HepG2 (cell line): Measurements from ENCODE around the gene CXCL6. TPM values are rescaled to one million over a fixed set of nuclear protein-coding genes. Genes with fewer than 3 reads are reported as not detected.

Source experiments
- ATAC-seq: fragments of 200-7000 bp; cut with Tn5 transposase; 3 replicates; pipeline ENCODE4 v1.9.1; 2020; ENCODE audit warnings: mild to moderate bottlenecking, moderate library complexity
- BruUV-seq: library from RNA; stranded (reverse); fragments of 400-500 nt; replicated peaks from 2 replicates; lab custom pipeline; 2021; lab: Mats Ljungman, UMichigan
- CTCF ChIA-PET: fragments of 300-600 bp; formaldehyde crosslinking; extraction: SDS; loops from one replicate; lab custom pipeline; 2021; ENCODE audit warnings: low total read pairs, inconsistent platforms, low intra/inter-chr PET ratio; lab: Yijun Ruan, JAX
- POLR2A ChIA-PET: fragments of 350-600 bp; sonication (Branson Sonifier 250); formaldehyde crosslinking; loops from one replicate; lab custom pipeline; 2020; ENCODE audit warnings: antibody characterized with exemption, inconsistent platforms; lab: Yijun Ruan, JAX
- DNase-seq: peaks from one replicate; pipeline ENCODE4 v3.0.0-alpha.2; 2015; ENCODE audit warnings: low spot score
- FAIRE-seq: peaks from 3 replicates; lab custom pipeline; 2011; peaks lifted over from hg19 to GRCh38; lab: Jason Lieb, UNC
- H2AFZ ChIP-seq: one replicate; pipeline ENCODE4 v1.6.1; 2011; ENCODE audit warnings: low read length, inconsistent platforms
- H3K27ac ChIP-seq: fragments of 300-600 bp; 3 replicates; pipeline ENCODE4 v1.8.0; 2011; ENCODE audit warnings: mixed run types, mild to moderate bottlenecking, mixed read lengths, low read length, inconsistent platforms; ENCODE audit not compliant: insufficient read depth; ENCODE audit errors: extremely low read length
- H3K27me3 ChIP-seq, 2 experiments: fragments of 200-600 bp in 1 of 2; 2 replicates in 1 of 2; 3 replicates in 1 of 2; pipeline versions ENCODE4 v1.6.0 to v1.8.0; 2011; ENCODE audit warnings: low read length in 2 of 2, mild to moderate bottlenecking in 2 of 2, moderate library complexity in 2 of 2, inconsistent platforms in 1 of 2; ENCODE audit not compliant: insufficient read depth in 2 of 2, control insufficient read depth in 1 of 2
- H3K36me3 ChIP-seq, 2 experiments: fragments of 200-600 bp in 1 of 2; replicated peaks in 1 of 2; 2 replicates in 1 of 2; 3 replicates in 1 of 2; pipeline versions ENCODE4 v1.5.1 to v1.8.0; 2011; ENCODE audit warnings: low read length in 2 of 2, inconsistent platforms in 1 of 2; ENCODE audit not compliant: insufficient read depth in 2 of 2, control insufficient read depth in 1 of 2
- H3K4me1 ChIP-seq: 2 replicates; pipeline ENCODE4 v1.5.1; 2012; ENCODE audit warnings: low read length, inconsistent platforms; ENCODE audit not compliant: insufficient read depth
- H3K4me2 ChIP-seq: 2 replicates; pipeline ENCODE4 v1.6.0; 2011; ENCODE audit warnings: low read depth, low read length, inconsistent platforms
- H3K4me3 ChIP-seq, 3 experiments: fragments of 200-600 bp in 1 of 3; sonication (generic), shearing (Covaris generic) in 1 of 3; replicated peaks in 1 of 3; 2 replicates each; pipeline ENCODE4 v1.5.1; 2011 to 2016; ENCODE audit warnings: low read length in 3 of 3, inconsistent platforms in 2 of 3, low read depth in 2 of 3, mild to moderate bottlenecking in 2 of 3, control low read depth in 1 of 3, mixed read lengths in 1 of 3; ENCODE audit not compliant: insufficient read depth in 1 of 3
- H3K79me2 ChIP-seq: one replicate; pipeline ENCODE4 v1.6.1; 2011; ENCODE audit warnings: low read length, inconsistent platforms; ENCODE audit not compliant: insufficient read depth
- H3K9ac ChIP-seq: 2 replicates; pipeline ENCODE4 v1.6.0; 2011; ENCODE audit warnings: mild to moderate bottlenecking, low read depth, low read length, inconsistent platforms; ENCODE audit not compliant: insufficient read depth
- H3K9me3 ChIP-seq: 2 replicates; pipeline ENCODE4 v1.5.1; 2012; ENCODE audit warnings: mild to moderate bottlenecking, low read length
- H4K20me1 ChIP-seq: 2 replicates; pipeline ENCODE4 v1.6.0; 2011; ENCODE audit warnings: inconsistent platforms, mild to moderate bottlenecking, low read length, moderate library complexity; ENCODE audit not compliant: insufficient read depth
- HDAC1 ChIP-seq: sonication (generic); formaldehyde crosslinking; IDR thresholded peaks from 2 replicates; pipeline ENCODE4 v1.5.1; 2020; ENCODE audit warnings: mild to moderate bottlenecking, missing genetic modification reagents
- MAFF ChIP-seq: IDR thresholded peaks from 2 replicates; pipeline ENCODE4 v1.6.1; 2011; ENCODE audit warnings: low read depth, low read length, improper control_type of control experiment
- MYNN ChIP-seq: sonication (generic); formaldehyde crosslinking; IDR thresholded peaks from 2 replicates; pipeline ENCODE4 v1.4.0; 2020; ENCODE audit warnings: mild to moderate bottlenecking, low read depth, missing genetic modification reagents
- RBM39 ChIP-seq: fragments of 200-400 bp; formaldehyde crosslinking; IDR thresholded peaks from one replicate; pipeline ENCODE4 v1.6.1; 2018; ENCODE audit warnings: antibody characterized with exemption, mild to moderate bottlenecking, low read depth, low read length; ENCODE audit not compliant: poor library complexity, severe bottlenecking
- SOX5 ChIP-seq: IDR thresholded peaks from 2 replicates; pipeline ENCODE4 v1.6.1; 2016; ENCODE audit warnings: borderline replicate concordance
- ZNF552 ChIP-seq: sonication (generic); formaldehyde crosslinking; IDR thresholded peaks from 2 replicates; pipeline ENCODE4 v1.9.0; 2022; ENCODE audit warnings: missing genetic modification reagents, mild to moderate bottlenecking, borderline replicate concordance
- ZNF788 ChIP-seq: sonication (generic); formaldehyde crosslinking; IDR thresholded peaks from 2 replicates; pipeline ENCODE4 v1.5.0; 2020; ENCODE audit warnings: mild to moderate bottlenecking, missing genetic modification reagents, borderline replicate concordance
- ZSCAN9 ChIP-seq: IDR thresholded peaks from 2 replicates; pipeline ENCODE4 v1.6.1; 2016; ENCODE audit warnings: borderline replicate concordance
- WGBS: methylation state at CpG from one replicate; pipeline ENCODE4 v1.1.6; 2017; ENCODE audit warnings: low lambda C conversion rate; 5-methylcytosine and 5-hydroxymethylcytosine counted together
- in situ Hi-C: cut with HindIII; loops from 2 replicates; pipeline ENCODE4 v1.10.0; 2017; ENCODE audit warnings: low pct_unique_long_range_greater_than_20kb; ENCODE audit not compliant: extremely low pct_ligation_motif_present
- intact Hi-C: fragments of 100-400 bp; cut with micrococcal nuclease; formaldehyde crosslinking; loops from one replicate; pipeline ENCODE4 v1.10.0; 2022; ENCODE audit not compliant: unreplicated experiment
- polyA plus RNA-seq, 8 experiments: library from polyadenylated mRNA; depleted of rRNA in 3 of 8; stranded (reverse) in 7 of 8; unstranded in 1 of 8; fragments of >200 nt; fragmentation: Illumina TruSeq in 4 of 8; extraction: Trizol in 4 of 8; gene quantifications; 2 replicates each; pipeline versions ENCODE4 v1.2.1 to v1.2.3, GENCODE V29; 2011 to 2016; ENCODE audit warnings: low read depth in 4 of 8, missing spikeins in 1 of 8, mixed read lengths in 1 of 8; ENCODE audit not compliant: insufficient read depth in 1 of 8
- total RNA-seq, 5 experiments: library from RNA; depleted of rRNA; stranded (reverse); fragments of >200 nt; fragmentation: Illumina TruSeq; extraction: Trizol; gene quantifications; 2 replicates each; pipeline ENCODE4 v1.2.3, GENCODE V29; 2016; ENCODE audit warnings: low read depth in 1 of 5
- TF ChIP-seq, protein P1 (sequence below): sonication (generic); formaldehyde crosslinking; IDR thresholded peaks from 2 replicates; pipeline ENCODE4 v1.5.0; 2020; ENCODE audit warnings: mild to moderate bottlenecking, missing genetic modification reagents
- TF ChIP-seq, protein P2 (sequence below): sonication (generic); formaldehyde crosslinking; IDR thresholded peaks from 2 replicates; pipeline ENCODE4 v1.4.0; 2020; ENCODE audit warnings: missing genetic modification reagents, borderline replicate concordance
- TF ChIP-seq, protein P3 (sequence below): sonication (generic); formaldehyde crosslinking; IDR thresholded peaks from 2 replicates; pipeline ENCODE4 v1.4.0; 2020; ENCODE audit warnings: missing genetic modification reagents
- TF ChIP-seq, protein P4 (sequence below): sonication (generic); formaldehyde crosslinking; IDR thresholded peaks from 2 replicates; pipeline ENCODE4 v1.9.0; 2021; ENCODE audit warnings: missing genetic modification reagents, borderline replicate concordance

CXCL6 gene
- total and polyA plus RNA-seq, 2 of the 13 experiments (the other 11 are each of a cell fraction or from before 2014, with no cell fraction given) = not detected

DNA sequence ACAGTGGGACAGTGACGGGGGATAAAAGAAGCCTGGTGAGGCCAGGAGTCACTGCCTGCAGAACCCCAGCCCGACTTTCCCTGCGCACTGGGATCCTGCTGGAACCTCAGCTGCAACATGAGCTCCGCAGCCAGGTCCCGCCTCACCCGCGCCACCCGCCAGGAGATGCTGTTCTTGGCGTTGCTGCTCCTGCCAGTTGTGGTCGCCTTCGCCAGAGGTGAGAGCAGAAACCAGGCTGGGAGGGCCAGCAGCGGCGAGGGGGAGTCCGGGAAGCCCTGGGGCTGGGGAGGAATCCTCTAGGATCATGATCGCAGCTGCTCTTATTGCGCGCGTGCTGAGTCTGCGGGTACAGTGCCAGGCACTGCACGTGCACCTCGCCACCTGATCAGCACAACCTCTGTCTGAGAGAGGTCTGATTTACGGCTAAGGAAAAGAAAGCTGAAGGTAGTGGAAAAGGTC lies 16.8 kb downstream of the CXCL6 start, which contains the start of gene PF4V1 (continued):
- no peak for TF ChIP-seq ZSCAN9
- no peak for TF ChIP-seq ZNF552 (CRISPR knock-in tag)
- TF ChIP-seq, protein P1, sequence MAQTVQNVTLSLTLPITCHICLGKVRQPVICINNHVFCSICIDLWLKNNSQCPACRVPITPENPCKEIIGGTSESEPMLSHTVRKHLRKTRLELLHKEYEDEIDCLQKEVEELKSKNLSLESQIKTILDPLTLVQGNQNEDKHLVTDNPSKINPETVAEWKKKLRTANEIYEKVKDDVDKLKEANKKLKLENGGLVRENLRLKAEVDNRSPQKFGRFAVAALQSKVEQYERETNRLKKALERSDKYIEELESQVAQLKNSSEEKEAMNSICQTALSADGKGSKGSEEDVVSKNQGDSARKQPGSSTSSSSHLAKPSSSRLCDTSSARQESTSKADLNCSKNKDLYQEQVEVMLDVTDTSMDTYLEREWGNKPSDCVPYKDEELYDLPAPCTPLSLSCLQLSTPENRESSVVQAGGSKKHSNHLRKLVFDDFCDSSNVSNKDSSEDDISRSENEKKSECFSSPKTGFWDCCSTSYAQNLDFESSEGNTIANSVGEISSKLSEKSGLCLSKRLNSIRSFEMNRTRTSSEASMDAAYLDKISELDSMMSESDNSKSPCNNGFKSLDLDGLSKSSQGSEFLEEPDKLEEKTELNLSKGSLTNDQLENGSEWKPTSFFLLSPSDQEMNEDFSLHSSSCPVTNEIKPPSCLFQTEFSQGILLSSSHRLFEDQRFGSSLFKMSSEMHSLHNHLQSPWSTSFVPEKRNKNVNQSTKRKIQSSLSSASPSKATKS (CRISPR knock-in tag) = no peak

DNA sequence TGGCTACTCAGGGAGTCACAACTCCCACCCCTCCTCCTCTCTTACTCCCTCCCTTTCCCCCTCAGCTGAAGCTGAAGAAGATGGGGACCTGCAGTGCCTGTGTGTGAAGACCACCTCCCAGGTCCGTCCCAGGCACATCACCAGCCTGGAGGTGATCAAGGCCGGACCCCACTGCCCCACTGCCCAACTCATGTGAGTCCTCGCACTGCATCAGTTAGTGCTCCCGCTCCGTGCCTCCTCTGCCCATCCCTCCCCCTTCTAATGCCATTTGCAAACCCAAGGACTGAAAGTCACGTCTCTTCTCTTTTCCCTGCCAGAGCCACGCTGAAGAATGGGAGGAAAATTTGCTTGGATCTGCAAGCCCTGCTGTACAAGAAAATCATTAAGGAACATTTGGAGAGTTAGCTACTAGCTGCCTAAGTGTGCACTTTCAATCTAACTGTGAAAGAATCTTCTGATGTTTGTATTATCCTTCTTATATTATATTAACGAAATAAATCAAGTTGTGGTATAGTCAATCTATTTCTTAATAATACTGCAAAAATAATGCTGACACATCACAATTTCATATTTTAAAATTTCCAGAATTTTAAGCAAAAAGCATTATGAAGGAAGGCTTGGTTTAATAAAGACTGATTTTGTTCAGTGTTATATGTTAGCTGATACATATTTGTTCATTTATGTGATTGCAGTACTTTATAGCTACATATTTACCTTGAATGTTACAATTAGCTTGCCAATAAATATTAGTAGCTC lies 17.4 kb downstream of the CXCL6 start:
- H4K20me1 ChIP-seq = no peaks in the 10 kb centered on the region
- H3K4me3 ChIP-seq = no peak overlapping the region
- H2AFZ ChIP-seq = no peak overlapping the region
- no peak overlapping the region for H3K4me2 ChIP-seq
- no peaks in the 10 kb centered on the region for H3K79me2 ChIP-seq
- in situ Hi-C loops = no loop called here
- H3K27ac ChIP-seq = no peak overlapping the region
- no TSS peak for BruUV-seq
- no peak for FAIRE-seq
- H3K36me3 ChIP-seq = no peaks in the 10 kb centered on the region
- intact Hi-C loops = no loop called here
- H3K27me3 ChIP-seq = 0 out of 5 replicates have a peak, but pooled peaks cover 0 to 3% of the 10 kb centered on the region in 2 experiments
- no peaks in the 10 kb centered on the region for H3K4me1 ChIP-seq
- no peak overlapping the region for H3K9ac ChIP-seq
- no peaks in the 10 kb centered on the region for H3K9me3 ChIP-seq
- CTCF ChIA-PET = no interaction called here
- ATAC-seq = no peak
- POLR2A ChIA-PET = no interaction called here
- 2% methylated on average over 5 of the region's 8 CpGs for WGBS
- DNase-seq = no peak
- TF ChIP-seq, protein P2, sequence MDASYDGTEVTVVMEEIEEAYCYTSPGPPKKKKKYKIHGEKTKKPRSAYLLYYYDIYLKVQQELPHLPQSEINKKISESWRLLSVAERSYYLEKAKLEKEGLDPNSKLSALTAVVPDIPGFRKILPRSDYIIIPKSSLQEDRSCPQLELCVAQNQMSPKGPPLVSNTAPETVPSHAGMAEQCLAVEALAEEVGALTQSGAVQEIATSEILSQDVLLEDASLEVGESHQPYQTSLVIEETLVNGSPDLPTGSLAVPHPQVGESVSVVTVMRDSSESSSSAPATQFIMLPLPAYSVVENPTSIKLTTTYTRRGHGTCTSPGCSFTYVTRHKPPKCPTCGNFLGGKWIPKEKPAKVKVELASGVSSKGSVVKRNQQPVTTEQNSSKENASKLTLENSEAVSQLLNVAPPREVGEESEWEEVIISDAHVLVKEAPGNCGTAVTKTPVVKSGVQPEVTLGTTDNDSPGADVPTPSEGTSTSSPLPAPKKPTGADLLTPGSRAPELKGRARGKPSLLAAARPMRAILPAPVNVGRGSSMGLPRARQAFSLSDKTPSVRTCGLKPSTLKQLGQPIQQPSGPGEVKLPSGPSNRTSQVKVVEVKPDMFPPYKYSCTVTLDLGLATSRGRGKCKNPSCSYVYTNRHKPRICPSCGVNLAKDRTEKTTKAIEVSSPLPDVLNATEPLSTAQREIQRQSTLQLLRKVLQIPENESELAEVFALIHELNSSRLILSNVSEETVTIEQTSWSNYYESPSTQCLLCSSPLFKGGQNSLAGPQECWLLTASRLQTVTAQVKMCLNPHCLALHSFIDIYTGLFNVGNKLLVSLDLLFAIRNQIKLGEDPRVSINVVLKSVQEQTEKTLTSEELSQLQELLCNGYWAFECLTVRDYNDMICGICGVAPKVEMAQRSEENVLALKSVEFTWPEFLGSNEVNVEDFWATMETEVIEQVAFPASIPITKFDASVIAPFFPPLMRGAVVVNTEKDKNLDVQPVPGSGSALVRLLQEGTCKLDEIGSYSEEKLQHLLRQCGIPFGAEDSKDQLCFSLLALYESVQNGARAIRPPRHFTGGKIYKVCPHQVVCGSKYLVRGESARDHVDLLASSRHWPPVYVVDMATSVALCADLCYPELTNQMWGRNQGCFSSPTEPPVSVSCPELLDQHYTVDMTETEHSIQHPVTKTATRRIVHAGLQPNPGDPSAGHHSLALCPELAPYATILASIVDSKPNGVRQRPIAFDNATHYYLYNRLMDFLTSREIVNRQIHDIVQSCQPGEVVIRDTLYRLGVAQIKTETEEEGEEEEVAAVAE (CRISPR knock-in tag) = no peak
- TF ChIP-seq MYNN (CRISPR knock-in tag) (no peak), ZNF788 (CRISPR knock-in tag) (no peak), SOX5 (no peak), MAFF (peak; percentile 98), HDAC1 (CRISPR knock-in tag) (no peak), RBM39 (no peak)
- TF ChIP-seq, protein P3, sequence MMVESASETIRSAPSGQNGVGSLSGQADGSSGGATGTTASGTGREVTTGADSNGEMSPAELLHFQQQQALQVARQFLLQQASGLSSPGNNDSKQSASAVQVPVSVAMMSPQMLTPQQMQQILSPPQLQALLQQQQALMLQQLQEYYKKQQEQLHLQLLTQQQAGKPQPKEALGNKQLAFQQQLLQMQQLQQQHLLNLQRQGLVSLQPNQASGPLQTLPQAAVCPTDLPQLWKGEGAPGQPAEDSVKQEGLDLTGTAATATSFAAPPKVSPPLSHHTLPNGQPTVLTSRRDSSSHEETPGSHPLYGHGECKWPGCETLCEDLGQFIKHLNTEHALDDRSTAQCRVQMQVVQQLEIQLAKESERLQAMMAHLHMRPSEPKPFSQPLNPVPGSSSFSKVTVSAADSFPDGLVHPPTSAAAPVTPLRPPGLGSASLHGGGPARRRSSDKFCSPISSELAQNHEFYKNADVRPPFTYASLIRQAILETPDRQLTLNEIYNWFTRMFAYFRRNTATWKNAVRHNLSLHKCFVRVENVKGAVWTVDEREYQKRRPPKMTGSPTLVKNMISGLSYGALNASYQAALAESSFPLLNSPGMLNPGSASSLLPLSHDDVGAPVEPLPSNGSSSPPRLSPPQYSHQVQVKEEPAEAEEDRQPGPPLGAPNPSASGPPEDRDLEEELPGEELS = no peak
- TF ChIP-seq, protein P4, sequence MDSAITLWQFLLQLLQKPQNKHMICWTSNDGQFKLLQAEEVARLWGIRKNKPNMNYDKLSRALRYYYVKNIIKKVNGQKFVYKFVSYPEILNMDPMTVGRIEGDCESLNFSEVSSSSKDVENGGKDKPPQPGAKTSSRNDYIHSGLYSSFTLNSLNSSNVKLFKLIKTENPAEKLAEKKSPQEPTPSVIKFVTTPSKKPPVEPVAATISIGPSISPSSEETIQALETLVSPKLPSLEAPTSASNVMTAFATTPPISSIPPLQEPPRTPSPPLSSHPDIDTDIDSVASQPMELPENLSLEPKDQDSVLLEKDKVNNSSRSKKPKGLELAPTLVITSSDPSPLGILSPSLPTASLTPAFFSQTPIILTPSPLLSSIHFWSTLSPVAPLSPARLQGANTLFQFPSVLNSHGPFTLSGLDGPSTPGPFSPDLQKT (CRISPR knock-in tag) = no peak
